Measurements from ENCODE around the gene MFSD6L. TPM values are rescaled to one million over a fixed set of nuclear protein-coding genes. Genes with fewer than 3 reads are reported as not detected.

MFSD6L gene
- total RNA-seq, 1 experiment from 2014 or later = not detected

- no peak overlapping the region for H3K4me3 ChIP-seq
- no peaks in the 10 kb centered on the region for H3K36me3 ChIP-seq
- no peak overlapping the region for H3K27ac ChIP-seq
- no peaks in the 10 kb centered on the region for H3K9me3 ChIP-seq (replicated peaks)
- no peaks in the 10 kb centered on the region for H3K4me1 ChIP-seq
- no peaks in the 10 kb centered on the region for H3K27me3 ChIP-seq
- peak in 1 of 2 experiments; percentile 5 for DNase-seq
Observed at GRCh38 chr17:8753136-8753975, 45.8 kb downstream of the MFSD6L start.

- H3K4me1 ChIP-seq = no peaks in the 10 kb centered on the region
- H3K36me3 ChIP-seq = no peaks in the 10 kb centered on the region
- H3K9me3 ChIP-seq (replicated peaks) = no peaks in the 10 kb centered on the region
- H3K4me3 ChIP-seq = no peak overlapping the region
- no peak for DNase-seq
- no peak overlapping the region for H3K27ac ChIP-seq
- no peaks in the 10 kb centered on the region for H3K27me3 ChIP-seq
Observed at GRCh38 chr17:8749616-8750015, 49.5 kb downstream of the MFSD6L start.

- H3K36me3 ChIP-seq = no peaks in the 10 kb centered on the region
- H3K4me3 ChIP-seq = no peak overlapping the region
- H3K27ac ChIP-seq = no peak overlapping the region
- no peaks in the 10 kb centered on the region for H3K4me1 ChIP-seq
- no peaks in the 10 kb centered on the region for H3K9me3 ChIP-seq (replicated peaks)
- no peaks in the 10 kb centered on the region for H3K27me3 ChIP-seq
- DNase-seq = no peak
Observed at GRCh38 chr17:8747742-8748141, 51.4 kb downstream of the MFSD6L start.

Other genes with a start within 250 kb of the MFSD6L start
- 76.8 and 78.1 TPM in 2 replicates for gene MYH10, start 168.6 kb downstream of the MFSD6L start, total RNA-seq (2014; rRNA removed; shearing (Covaris generic))
- gene CCDC42, start 54.5 kb downstream of the MFSD6L start, total RNA-seq (2014; rRNA removed; shearing (Covaris generic)) = not detected in 2 replicates
- not detected in 2 replicates for gene SPDYE4, start 40.8 kb downstream of the MFSD6L start, total RNA-seq (2014; rRNA removed; shearing (Covaris generic))
- gene PIK3R6, start 68.3 kb upstream of the MFSD6L start, total RNA-seq (2014; rRNA removed; shearing (Covaris generic)) = not detected in 2 replicates
- gene PIK3R5, start 166.3 kb upstream of the MFSD6L start, total RNA-seq (2014; rRNA removed; shearing (Covaris generic)) = not detected in 2 replicates
- 10.4 TPM in 2 replicates for gene NTN1, start 222.1 kb upstream of the MFSD6L start, total RNA-seq (2014; rRNA removed; shearing (Covaris generic))

Measured in SJCRH30 (cell line).